Measurements from ENCODE around the gene CACNA2D4.
"Not testable (repeated sequence)": the region's sequence is repeated elsewhere in the genome, so short reads cannot be mapped to it uniquely, and the experiment has no call there.

CACNA2D4 gene

GRCh38 chr12:1822699-1823098 is 95.8 kb downstream of the CACNA2D4 start:
- H3K4me3 ChIP-seq (ENCODE audit: control insufficient read depth, low read depth, low read length), result no peak overlapping the region
- DNase-seq (ENCODE audit: low read depth), result no peak
- TF ChIP-seq CTCF (conservative IDR thresholded peaks at IDR 0.05; ENCODE audit: control insufficient read depth, insufficient read depth, low read depth, low read length), result no peak

- no peak for DNase-seq (ENCODE audit: low read depth)
- no peak for TF ChIP-seq CTCF (conservative IDR thresholded peaks at IDR 0.05; ENCODE audit: control insufficient read depth, insufficient read depth, low read depth, low read length)
- no peak overlapping the region for H3K4me3 ChIP-seq (ENCODE audit: control insufficient read depth, low read depth, low read length)
These were observed 96.6 kb downstream of the CACNA2D4 start for GRCh38 chr12:1821805-1822204.

DNA sequence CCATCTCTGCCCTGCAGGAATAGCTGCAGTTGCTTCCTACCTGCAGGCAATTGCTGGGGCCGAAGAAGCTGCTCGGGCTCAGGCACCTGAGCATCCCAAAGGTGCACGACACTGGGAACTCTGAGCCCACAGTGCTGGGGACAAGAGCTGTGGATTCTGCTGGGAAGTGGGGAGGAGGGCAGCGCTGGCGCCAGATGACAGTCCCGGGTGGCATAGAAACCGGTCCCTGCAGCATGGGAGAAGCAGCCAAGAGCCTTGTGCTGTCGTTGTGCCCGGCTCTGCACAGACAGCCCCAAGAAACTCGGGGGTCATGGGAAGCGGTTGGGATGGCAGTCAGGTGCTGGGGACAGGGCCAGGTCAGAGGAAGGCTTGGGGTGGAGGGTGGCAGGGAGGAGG is 97.6 kb downstream of the CACNA2D4 start:
- TF ChIP-seq CTCF (conservative IDR thresholded peaks at IDR 0.05; ENCODE audit: control insufficient read depth, insufficient read depth, low read depth, low read length), result no peak
- H3K4me3 ChIP-seq (ENCODE audit: control insufficient read depth, low read depth, low read length), result no peak overlapping the region
- DNase-seq (ENCODE audit: low read depth), result no peak

GRCh38 chr12:1820191-1820895 is 98.1 kb downstream of the CACNA2D4 start, which contains the start of gene LRTM2:
Gene LRTM2, plus strand, starts transcription at chr12:1820565. Its CDS starts 7,584 bp downstream, at chr12:1828149.
- DNase-seq (ENCODE audit: low read depth), result no peak
- no peak within 1 kb of the TSS for H3K4me3 ChIP-seq (ENCODE audit: control insufficient read depth, low read depth, low read length)
- no peak for TF ChIP-seq CTCF (conservative IDR thresholded peaks at IDR 0.05; ENCODE audit: control insufficient read depth, insufficient read depth, low read depth, low read length)

DNA sequence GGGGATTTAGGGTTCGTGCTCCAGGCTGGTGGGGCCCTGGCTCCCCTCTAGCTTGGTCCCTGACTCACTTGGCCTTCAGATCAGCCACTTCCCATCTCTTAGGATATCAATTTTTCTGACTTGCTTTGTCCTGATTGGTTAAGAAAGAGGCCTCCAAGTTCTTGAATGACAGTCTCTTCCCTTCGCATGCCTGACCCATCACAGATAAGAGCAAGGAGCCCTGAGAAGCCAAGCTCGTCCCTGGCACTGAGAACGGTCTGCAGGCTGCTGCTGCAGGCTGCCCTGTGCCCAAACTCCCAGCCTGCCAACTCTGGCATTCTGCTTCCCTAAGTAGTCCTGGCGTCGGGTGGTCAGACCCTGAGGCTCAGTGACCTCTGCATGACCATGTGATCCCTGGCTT is 98.9 kb downstream of the CACNA2D4 start:
- DNase-seq (ENCODE audit: low read depth), result no peak
- no peak for TF ChIP-seq CTCF (conservative IDR thresholded peaks at IDR 0.05; ENCODE audit: control insufficient read depth, insufficient read depth, low read depth, low read length)
- H3K4me3 ChIP-seq (ENCODE audit: control insufficient read depth, low read depth, low read length), result no peak overlapping the region

DNA sequence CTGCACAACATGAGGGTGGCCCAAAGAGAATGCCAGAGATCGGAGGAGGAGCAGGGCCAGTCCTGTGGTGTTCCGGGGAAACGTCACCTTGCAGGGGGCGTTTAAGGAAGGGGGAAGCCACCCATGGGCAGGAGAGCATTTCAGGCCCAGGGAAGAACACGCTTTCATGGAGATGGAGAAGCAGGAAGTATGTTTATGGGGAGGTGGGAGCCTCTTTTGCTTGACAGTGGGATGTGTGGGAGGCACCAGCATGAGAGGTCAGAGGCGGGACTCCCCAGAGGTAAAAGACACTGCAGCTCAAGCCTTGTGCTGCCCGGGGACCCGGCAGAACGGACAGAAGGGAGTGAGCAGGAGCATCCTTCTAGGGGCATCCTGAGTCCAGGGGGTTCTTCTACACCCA is 99.4 kb downstream of the CACNA2D4 start:
- no peak for DNase-seq (ENCODE audit: low read depth)
- TF ChIP-seq CTCF (conservative IDR thresholded peaks at IDR 0.05; ENCODE audit: control insufficient read depth, insufficient read depth, low read depth, low read length), result no peak
- H3K4me3 ChIP-seq (ENCODE audit: control insufficient read depth, low read depth, low read length), result no peak overlapping the region

- H3K4me3 ChIP-seq (ENCODE audit: control insufficient read depth, low read depth, low read length); DNase-seq (ENCODE audit: low read depth): not testable (repeated sequence)
These were observed 100.5 kb downstream of the CACNA2D4 start for GRCh38 chr12:1817928-1818327.
